Kidney (tissue), 14 donors: Measurements from ENCODE around the gene ADGRD1. TPM values are rescaled to one million over a fixed set of nuclear protein-coding genes. Genes with fewer than 3 reads are reported as not detected.

Experiments used
- DNase-seq, 5 donors: peaks; one replicate each; pipeline ENCODE4 v3.0.0-alpha.2; 2013 to 2020
- FAIRE-seq: peaks from 2 replicates; lab custom pipeline; 2012; peaks lifted over from hg19 to GRCh38; lab: Jason Lieb, UNC
- H3K27ac ChIP-seq, 2 donors: one replicate each; pipeline ENCODE4 v1.7.0; 2013; ENCODE audit warnings: low read depth in 2 of 2, low read length in 2 of 2, inconsistent platforms in 1 of 2
- H3K27me3 ChIP-seq: one replicate; pipeline ENCODE4 v1.7.1; 2013; ENCODE audit warnings: low read length, inconsistent platforms; ENCODE audit not compliant: control insufficient read depth, insufficient read depth
- H3K36me3 ChIP-seq, 3 donors: one replicate each; pipeline versions ENCODE4 v1.7.0 to v1.7.1; 2013; ENCODE audit warnings: low read length in 3 of 3, control low read depth in 1 of 3, inconsistent platforms in 1 of 3; ENCODE audit not compliant: insufficient read depth in 3 of 3, control insufficient read depth in 2 of 3
- H3K4me1 ChIP-seq, 3 donors: one replicate each; pipeline versions ENCODE4 v1.7.0 to v1.7.1; 2013; ENCODE audit warnings: low read length in 3 of 3, inconsistent platforms in 1 of 3, low read depth in 1 of 3; ENCODE audit not compliant: control insufficient read depth in 2 of 3, insufficient read depth in 2 of 3
- H3K4me3 ChIP-seq, 3 donors: one replicate each; pipeline versions ENCODE4 v1.7.0 to v1.8.1; 2013; ENCODE audit warnings: low read length in 3 of 3, control low read depth in 1 of 3, inconsistent platforms in 1 of 3
- H3K9ac ChIP-seq, 3 donors: one replicate each; pipeline versions ENCODE4 v1.7.0 to v1.7.1; 2013; ENCODE audit warnings: low read length in 3 of 3, control low read depth in 1 of 3, inconsistent platforms in 1 of 3
- H3K9me3 ChIP-seq, 3 donors: one replicate each; pipeline versions ENCODE4 v1.7.0 to v1.7.1; 2013; ENCODE audit warnings: low read length in 3 of 3, control low read depth in 1 of 3, inconsistent platforms in 1 of 3; ENCODE audit not compliant: control insufficient read depth in 2 of 3, insufficient read depth in 1 of 3
- CTCF ChIP-seq: IDR thresholded peaks from 3 replicates; pipeline ENCODE4 v1.5.1; 2012; ENCODE audit warnings: mild to moderate bottlenecking, moderate library complexity, borderline replicate concordance; ENCODE audit not compliant: insufficient read depth; ENCODE audit errors: extremely low read depth
- intact Hi-C: fragments of 100-400 bp; cut with DNase I; formaldehyde crosslinking; loops from one replicate; pipeline ENCODE4 v1.11.1; 2022
- polyA plus RNA-seq: library from polyadenylated mRNA; stranded (reverse); fragments of 350-450 nt; fragmentation: Illumina TruSeq; extraction: RNeasy Lipid Tissue Mini Kit (QIAGEN cat#74804); gene quantifications from one replicate; pipeline ENCODE4 v1.2.3, GENCODE V29; 2014; ENCODE audit warnings: low read depth, low replicate concordance; ENCODE audit not compliant: insufficient read depth
- total RNA-seq: library from RNA; stranded (reverse); fragmentation: NEBNext Ultra II Directional; extraction: Animal tissue kit (Norgen Biotek cat#: 25700); gene quantifications from one replicate; pipeline ENCODE4 v1.2.1, GENCODE V29; 2021
- donor health status: control.
- donor health status: control.
- donor health status: control.
- donor health status: control.
- donor health status: control.
- donor health status: DM: yes; HTN: yes; CAD: no.
- donor health status: Normal renal cell carcinoma (clear cell type).

ADGRD1 gene
- total and polyA plus RNA-seq, 2 donors from 2014 or later: 1.7 to 6.7 TPM

DNA sequence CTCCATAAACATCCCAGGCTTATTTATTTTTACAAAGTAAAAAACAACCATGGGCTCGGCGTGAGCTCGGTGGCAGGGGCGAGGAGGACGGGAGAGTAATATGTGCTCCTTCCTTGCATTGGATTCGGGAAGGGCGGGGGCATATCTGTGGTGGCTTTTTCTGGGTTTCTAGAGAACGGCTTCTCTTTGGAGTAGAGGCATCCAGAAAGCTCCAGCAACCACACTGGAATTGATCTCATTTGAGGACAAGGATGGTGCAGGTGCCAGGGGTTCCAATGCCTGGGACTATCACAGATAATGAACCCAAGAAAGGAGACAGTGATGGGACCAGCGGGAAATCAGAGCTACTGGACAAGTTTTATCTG is 18.9 kb downstream of the ADGRD1 start:
- H3K27ac ChIP-seq: no peak overlapping the region
- FAIRE-seq (no peak), DNase-seq (no peak)
- H3K4me3 ChIP-seq: no peak overlapping the region
- no peaks in the 10 kb centered on the region for H3K27me3 ChIP-seq
- no peak overlapping the region for H3K9ac ChIP-seq
- no peaks in the 10 kb centered on the region for H3K4me1 ChIP-seq
- no peaks in the 10 kb centered on the region for H3K9me3 ChIP-seq
- no peak for TF ChIP-seq CTCF
- intact Hi-C loops: no loop called here
- H3K36me3 ChIP-seq: no peaks in the 10 kb centered on the region

DNA sequence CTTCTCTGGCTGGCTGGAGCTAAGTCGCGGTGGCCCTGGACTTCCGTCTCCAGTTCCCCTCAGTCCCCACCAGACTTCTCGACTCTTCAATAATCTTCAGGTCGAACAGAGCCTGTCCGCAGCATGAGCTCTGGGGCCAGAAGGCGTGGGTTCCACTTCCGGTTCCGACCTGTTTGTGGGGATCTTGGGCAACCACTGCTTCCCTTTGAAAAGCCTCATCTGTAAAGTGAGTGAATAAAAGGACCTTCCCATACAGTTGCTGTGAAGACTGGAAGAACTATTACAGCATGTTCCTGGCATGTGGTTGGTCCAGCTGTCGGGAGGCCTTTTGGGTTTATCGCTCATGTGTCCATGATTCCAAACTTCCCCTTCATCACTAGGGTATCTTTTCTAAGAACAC is 19.4 kb downstream of the ADGRD1 start:
- no peak overlapping the region for H3K4me3 ChIP-seq
- intact Hi-C loops: no loop called here
- TF ChIP-seq CTCF: no peak
- H3K36me3 ChIP-seq: no peaks in the 10 kb centered on the region
- no peak overlapping the region for H3K27ac ChIP-seq
- no peak overlapping the region for H3K9ac ChIP-seq
- FAIRE-seq: no peak
- DNase-seq: peak in 1 of 5 donors; percentile 9
- no peaks in the 10 kb centered on the region for H3K9me3 ChIP-seq
- H3K4me1 ChIP-seq: no peaks in the 10 kb centered on the region
- H3K27me3 ChIP-seq: no peaks in the 10 kb centered on the region

DNA sequence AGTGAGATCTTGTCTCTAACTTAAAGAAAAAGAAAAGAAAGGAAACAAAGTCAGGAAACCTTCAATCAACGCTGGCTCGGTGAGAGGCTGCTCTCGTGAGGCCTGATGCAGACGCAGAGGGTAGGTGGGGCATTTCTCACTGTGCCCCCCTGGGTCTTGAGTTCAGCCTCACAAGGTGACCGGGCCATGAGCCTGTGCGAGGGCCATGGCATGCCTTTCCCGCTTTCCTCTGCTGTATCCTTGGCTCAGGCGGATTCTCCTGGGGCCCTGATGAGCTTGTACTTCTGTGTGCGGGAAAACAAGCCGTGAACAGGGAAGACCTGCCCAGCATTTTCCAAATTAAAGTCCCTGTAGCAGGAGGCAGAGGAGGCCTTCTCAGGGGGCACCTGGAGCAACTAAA is 20.2 kb downstream of the ADGRD1 start:
- peak in 1 of 5 donors; percentile 21 for DNase-seq
- Histone ChIP-seq H3K36me3 (no peaks in the 10 kb centered on the region), H3K9ac (no peak overlapping the region), H3K27ac (no peak overlapping the region), H3K27me3 (no peaks in the 10 kb centered on the region), H3K4me1 (no peaks in the 10 kb centered on the region), H3K9me3 (no peaks in the 10 kb centered on the region), H3K4me3 (no peak overlapping the region)
- intact Hi-C loops: no loop called here
- no peak for TF ChIP-seq CTCF
- no peak for FAIRE-seq

DNA sequence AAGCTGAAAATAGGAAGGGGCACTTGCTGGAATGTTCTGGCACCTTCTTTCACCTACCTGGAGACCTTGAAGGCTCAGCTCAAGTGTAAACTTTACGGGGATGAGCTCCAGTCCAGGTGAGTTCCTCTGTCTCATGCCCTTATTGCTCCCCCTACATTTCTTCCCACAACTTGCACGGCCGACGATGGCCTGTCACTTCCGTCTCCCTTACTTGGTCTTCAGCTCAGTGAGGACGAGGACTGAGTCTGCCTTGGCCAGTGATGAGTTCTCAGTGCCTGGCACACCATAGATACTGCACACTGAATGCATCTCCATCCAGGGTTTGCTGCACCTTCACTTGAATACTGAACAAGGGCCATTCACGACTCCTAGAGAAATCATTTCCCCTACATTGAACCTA is 21.4 kb downstream of the ADGRD1 start:
- peak in 1 of 5 donors; percentile 26 for DNase-seq
- Histone ChIP-seq H3K27me3 (no peaks in the 10 kb centered on the region), H3K4me3 (no peak overlapping the region), H3K36me3 (no peaks in the 10 kb centered on the region), H3K9me3 (no peaks in the 10 kb centered on the region), H3K9ac (no peak overlapping the region), H3K4me1 (no peaks in the 10 kb centered on the region), H3K27ac (no peak overlapping the region)
- intact Hi-C loops: no loop called here
- no peak for TF ChIP-seq CTCF
- no peak for FAIRE-seq
